ENCODE results near the gene GDPD5.

- TF ChIP-seq, protein P1, sequence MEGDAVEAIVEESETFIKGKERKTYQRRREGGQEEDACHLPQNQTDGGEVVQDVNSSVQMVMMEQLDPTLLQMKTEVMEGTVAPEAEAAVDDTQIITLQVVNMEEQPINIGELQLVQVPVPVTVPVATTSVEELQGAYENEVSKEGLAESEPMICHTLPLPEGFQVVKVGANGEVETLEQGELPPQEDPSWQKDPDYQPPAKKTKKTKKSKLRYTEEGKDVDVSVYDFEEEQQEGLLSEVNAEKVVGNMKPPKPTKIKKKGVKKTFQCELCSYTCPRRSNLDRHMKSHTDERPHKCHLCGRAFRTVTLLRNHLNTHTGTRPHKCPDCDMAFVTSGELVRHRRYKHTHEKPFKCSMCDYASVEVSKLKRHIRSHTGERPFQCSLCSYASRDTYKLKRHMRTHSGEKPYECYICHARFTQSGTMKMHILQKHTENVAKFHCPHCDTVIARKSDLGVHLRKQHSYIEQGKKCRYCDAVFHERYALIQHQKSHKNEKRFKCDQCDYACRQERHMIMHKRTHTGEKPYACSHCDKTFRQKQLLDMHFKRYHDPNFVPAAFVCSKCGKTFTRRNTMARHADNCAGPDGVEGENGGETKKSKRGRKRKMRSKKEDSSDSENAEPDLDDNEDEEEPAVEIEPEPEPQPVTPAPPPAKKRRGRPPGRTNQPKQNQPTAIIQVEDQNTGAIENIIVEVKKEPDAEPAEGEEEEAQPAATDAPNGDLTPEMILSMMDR (IDR thresholded peaks at IDR 0.05; ENCODE audit: insufficient read depth, low read length, poor library complexity, severe bottlenecking) = no peak
- no peak for TF ChIP-seq EZH2phosphoT487 (conservative IDR thresholded peaks at IDR 0.05; ENCODE audit: low read length)
Measured at GRCh38 chr11:75505916-75506692, 19.6 kb downstream of the GDPD5 start.
